Suppressor macrophage treated with lipopolysaccharide for 1 hour (primary cell): ENCODE results near the gene COLEC11.

Experiments
- DNase-seq, 3 donors: peaks; one replicate each; pipeline ENCODE4 v3.0.0-alpha.2; 2020 to 2022

The COLEC11 gene

DNA sequence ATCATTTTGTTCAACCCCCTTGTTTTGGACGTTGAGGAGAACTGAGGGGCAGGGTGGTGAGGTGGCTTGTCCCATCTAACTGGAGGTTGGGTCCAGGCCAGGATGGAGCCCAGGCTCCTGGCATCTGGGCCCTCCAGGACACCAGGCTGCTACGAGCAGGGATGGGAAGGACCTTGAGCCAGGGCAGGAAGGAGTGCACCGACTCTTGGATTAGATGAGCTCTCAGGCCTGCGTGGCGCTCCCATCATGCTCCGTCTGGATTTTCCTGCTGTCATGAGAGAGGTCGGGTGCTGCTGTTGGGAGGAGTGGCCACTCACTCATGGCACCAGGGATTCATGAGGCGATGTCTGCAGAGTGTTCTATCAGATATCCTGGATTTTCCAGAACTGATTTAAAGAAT lies 44.7 kb downstream of the COLEC11 start:
- DNase-seq: no peak

- DNase-seq: no peak
These were observed 46.3 kb downstream of the COLEC11 start for GRCh38 chr2:3641181-3641580.

DNA sequence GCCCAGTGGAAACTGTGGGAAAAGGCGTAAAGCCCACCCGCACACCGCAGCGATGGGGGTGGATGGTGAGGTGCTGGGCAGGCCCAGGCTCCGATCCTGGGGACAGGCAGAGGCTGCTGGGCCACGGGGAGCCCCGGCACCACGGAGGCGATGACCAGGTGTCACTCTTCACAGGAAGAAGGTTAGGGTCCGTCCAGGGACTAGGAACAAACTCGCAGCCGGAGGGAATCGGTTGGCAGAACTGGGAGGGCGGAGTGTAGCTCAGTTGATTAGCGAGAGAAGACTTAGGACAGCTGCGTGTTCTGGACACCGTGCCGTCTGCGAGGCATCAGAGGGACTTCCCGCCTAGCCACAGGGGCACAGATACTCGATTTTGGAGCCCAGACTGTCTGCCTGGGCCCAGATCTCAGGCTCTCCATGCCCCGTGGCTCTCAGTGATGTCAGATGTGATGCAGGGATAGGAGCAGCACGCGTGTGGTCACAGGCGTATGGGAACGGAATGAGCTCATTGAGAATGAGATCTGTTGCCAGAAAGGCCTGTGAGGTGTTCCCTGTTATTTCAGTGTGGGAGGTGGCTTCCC lies 47.0 kb downstream of the COLEC11 start:
- DNase-seq: no peak

- no peak for DNase-seq
These were observed 47.8 kb downstream of the COLEC11 start for GRCh38 chr2:3642521-3643215.

DNA sequence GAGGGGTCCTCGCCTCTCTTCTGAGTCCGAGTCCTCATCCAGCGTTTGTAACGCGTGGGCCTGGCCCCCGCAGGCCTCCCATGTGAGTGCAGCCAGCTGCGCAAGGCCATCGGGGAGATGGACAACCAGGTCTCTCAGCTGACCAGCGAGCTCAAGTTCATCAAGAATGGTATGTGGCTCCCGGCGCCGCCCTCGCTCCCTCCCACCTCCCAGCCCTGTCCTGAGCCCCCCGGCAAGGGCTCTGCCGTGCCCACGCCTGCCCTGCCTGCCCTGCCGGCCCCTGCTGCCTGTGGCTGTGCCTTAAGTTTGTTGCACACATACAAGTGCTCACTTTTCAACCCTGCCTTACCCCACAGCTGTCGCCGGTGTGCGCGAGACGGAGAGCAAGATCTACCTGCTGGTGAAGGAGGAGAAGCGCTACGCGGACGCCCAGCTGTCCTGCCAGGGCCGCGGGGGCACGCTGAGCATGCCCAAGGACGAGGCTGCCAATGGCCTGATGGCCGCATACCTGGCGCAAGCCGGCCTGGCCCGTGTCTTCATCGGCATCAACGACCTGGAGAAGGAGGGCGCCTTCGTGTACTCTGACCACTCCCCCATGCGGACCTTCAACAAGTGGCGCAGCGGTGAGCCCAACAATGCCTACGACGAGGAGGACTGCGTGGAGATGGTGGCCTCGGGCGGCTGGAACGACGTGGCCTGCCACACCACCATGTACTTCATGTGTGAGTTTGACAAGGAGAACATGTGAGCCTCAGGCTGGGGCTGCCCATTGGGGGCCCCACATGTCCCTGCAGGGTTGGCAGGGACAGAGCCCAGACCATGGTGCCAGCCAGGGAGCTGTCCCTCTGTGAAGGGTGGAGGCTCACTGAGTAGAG lies 48.7 kb downstream of the COLEC11 start:
- DNase-seq: no peak

DNA sequence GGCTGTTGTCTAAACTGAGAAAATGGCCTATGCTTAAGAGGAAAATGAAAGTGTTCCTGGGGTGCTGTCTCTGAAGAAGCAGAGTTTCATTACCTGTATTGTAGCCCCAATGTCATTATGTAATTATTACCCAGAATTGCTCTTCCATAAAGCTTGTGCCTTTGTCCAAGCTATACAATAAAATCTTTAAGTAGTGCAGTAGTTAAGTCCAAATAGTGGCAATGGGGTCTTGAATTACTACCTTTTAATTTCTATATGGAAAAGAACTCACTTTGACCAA lies 49.3 kb downstream of the COLEC11 start:
- no peak for DNase-seq

DNA sequence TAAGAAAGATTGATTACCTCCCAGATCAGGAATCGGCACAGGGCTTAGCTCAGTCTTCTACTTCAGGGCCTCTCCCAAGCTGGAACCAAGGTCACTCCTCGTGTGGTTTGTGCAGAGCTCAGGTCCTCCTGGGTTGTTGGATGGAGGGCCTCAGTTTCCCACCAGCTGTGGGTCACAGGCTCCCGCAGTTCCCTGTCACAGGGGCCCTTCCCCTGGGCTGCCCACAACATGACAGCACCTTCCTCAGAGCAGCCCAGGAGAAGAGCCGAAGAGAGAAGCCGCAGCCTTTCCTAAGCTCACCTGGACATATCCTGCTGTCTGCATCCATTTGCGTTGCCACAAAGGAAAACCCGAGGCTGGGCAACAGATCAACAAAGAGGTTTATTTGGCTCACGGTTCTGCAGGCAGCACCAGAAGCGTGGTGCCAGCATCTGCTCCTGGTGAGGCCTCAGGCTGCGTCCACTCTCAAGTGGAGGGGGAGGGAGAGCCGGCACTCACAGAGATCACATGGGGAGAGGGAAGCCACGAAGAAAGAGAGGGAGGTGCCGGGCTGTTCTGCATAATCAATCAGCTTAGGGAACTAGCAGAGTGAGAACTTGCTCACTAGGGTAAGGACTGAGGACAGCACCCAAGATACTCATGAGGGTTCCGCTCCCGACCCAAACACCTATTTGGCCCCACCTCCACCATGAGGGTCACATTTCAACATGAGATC lies 50.1 kb downstream of the COLEC11 start:
- no peak for DNase-seq

DNA sequence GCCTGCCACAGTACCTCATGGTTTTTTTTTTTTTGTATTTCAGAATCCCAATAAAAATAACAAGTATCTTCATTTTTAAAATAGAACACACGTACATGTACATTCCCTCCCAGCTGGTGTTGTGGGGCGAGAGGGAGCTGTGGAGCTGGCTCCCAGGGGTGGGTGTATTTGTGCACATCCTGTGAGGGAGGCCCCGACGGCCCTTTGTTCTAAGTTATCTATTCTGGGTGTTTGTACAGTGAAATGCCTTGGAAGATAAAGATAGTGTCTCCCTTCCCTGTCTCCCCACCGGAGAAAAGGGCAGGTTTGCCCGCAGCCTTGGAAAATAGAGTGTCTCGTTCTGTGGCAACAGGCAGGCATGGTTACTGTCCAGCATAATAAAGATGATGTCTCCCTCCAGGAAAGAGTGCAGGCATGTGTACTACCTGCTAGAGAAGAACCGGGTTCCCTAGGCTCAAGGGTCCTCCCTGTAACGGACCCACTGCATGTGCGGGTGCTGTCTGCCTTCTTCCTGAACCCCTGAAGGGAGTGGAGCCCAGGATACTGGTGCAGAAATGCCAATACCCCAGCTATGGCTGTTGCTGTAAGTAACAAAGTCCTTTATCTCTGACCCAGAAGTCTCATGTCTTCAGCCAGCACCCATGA lies 51.0 kb downstream of the COLEC11 start:
- no peak for DNase-seq

GRCh38 chr2:3646446-3646845 lies 51.5 kb downstream of the COLEC11 start:
- DNase-seq: no peak

DNA sequence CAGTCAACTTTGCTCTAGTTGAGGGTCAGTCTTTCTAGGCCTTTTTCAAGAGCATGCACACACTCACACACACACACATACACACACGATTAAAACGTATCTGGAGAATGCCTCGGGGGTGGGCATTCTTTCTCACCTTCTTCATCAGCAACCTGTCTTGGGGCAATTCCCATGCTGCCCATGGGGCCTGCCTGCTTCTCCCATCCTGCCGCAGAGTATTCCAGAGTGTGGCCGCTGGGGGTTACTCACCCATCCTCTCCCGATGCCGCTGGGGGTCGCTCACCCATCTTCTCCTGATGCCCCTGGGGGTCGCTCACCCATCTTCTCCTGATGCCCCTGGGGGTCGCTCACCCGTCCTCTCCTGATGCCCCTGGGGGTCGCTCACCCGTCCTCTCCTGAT lies 52.3 kb downstream of the COLEC11 start:
- no peak for DNase-seq

GRCh38 chr2:3647831-3648651 lies 53.1 kb downstream of the COLEC11 start:
- DNase-seq: no peak

DNA sequence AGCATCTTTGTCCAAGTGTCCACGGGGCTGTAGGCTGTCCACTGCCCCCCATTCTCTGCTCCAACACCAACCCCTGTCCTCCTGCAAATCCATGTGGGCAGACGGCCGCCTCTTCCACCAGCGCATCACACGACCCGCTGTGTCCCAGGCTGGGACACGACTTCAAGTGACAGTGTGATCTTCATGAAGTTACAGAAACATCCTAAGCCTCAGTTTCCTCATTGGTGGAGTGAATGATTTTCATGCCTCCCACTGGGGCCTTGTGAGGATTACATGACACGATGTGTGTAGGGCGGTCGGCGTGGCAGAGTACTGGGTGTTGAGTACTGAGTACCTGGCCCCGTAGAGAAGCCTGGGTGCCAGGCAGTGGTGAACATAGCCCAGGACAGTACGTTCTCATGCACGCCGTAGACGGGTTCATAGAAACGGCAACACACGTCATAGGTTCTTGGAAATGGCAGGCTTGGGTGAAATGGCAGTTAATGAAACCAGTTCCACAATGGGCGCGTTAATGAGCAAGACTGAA lies 53.8 kb downstream of the COLEC11 start:
- no peak for DNase-seq

DNA sequence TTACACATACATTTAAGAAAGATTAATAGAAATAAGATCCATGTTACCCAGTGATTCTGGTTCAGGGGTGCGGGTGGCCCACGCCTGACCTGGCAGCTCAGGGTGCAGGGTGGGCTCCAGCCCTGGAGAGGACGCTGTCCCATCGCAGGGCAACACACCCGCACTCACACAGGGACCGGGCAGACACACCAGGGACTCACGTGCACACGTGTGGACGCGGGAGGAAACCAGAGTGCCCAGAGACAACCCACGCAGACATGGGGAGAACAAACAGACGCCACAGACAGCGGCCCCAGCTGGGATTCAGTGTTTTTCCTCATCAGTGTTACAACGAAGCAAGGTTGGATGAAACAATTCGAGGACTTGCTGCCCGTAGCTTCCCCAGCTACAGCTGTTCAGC lies 54.7 kb downstream of the COLEC11 start:
- no peak for DNase-seq

DNA sequence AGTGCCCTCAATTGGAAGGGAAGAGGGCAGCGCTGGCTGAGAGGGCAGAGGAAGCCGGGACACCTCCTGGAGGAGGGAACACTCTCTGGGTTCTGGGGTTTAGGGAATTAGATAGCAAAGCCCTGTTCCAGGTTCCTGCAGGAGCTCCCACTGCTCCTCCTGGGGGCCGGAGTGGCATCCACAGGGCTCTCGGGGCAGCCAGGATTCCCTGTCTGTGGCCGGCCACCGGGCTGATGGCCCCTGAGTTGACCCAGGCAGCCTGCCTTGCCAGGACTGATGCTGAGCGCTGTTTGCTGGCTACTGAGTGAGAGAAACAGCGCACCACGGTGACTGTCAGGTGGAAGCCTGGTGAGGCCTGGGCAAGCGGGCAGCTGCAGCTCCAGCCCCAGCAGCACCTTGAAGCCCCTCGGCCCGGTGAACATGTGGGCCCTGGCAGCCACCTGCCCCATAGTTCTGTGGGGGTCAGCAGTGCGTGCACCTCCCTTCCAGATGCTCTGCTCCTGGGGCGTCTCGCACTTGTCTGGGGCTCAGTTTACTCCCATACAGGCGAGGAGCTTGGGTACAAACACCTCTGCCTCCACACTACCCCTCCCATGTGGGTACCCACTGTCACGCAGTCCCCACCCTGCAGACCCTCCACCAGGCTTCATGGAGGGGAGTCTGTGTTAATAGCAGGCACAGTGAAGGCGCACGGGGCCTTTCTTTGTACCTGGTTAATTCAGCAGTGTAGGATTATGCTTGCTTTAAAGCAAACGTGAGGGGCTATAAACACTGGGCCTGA lies 55.4 kb downstream of the COLEC11 start:
- no peak for DNase-seq

GRCh38 chr2:3651691-3652648 lies 57.1 kb downstream of the COLEC11 start:
- peak; percentile 51 to 63 (median 62) for DNase-seq

DNA sequence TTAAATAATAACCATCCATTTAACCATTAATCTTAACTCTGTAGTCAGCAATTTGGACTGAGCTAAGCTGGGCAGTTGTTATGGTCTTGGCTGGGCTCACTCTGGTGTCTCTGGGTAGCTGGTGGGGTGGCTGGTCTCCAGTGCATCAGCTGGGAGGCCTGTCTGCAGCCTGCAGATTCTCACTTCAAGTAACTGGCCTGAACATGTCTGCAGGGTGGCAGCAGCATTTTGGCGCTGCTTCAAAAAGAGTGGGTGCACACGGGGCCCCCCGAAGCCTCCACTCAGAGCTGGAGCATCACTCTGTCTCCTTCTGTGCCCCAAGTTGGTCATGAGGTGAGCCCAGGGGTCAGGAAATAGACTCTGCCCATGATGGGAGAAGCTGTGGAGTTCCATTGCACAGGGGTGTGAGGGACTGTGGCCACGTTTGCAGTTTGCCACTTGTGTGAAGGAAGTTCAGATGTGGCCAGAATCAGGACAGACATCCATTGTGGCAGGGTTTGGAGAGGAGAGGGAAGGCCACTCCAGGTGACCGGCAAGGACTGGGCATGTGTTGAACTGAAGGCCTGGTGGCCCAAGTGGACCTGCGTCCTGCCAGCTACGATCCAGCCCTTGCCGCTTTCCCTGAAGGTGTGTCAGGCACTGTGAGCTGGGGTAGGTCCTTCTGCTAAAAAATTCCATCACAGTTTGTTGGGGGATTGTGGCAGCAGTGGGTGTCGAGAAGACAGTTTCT lies 58.1 kb downstream of the COLEC11 start:
- no peak for DNase-seq

DNA sequence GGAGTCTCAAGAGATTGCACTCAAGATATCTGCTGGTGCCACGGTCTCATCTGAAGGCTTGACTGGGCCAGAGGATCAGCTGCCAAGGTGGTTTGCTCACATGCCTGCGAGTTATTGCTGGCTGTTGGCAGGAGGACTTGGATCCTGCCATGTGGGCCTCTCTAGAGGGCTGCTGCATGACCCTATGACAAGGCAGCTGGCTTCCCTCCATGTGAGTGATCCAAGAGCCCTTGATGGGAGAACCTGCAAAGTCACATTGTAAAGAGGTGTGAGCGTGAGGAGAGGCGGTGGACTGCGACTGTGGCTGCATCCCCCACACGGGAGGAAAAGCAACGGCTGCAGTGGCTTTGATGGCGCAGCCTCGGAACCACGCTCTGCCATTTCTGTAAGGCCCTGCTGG lies 59.1 kb downstream of the COLEC11 start:
- DNase-seq: no peak

GRCh38 chr2:3654531-3655225 lies 59.8 kb downstream of the COLEC11 start:
- DNase-seq: no peak
